SK-N-MC (cell line): Measurements from ENCODE around the gene SLC39A7.

Source experiments
- EZH2 ChIP-seq: fragments of 200-600 bp; sonication (generic); IDR thresholded peaks from one replicate; pipeline ENCODE4 v1.6.1; 2017; ENCODE audit warnings: antibody characterized with exemption
- POLR2AphosphoS5 ChIP-seq: IDR thresholded peaks from 2 replicates; pipeline ENCODE4 v1.6.1; 2012; ENCODE audit warnings: mild to moderate bottlenecking, low read depth, low read length, borderline replicate concordance

DNA sequence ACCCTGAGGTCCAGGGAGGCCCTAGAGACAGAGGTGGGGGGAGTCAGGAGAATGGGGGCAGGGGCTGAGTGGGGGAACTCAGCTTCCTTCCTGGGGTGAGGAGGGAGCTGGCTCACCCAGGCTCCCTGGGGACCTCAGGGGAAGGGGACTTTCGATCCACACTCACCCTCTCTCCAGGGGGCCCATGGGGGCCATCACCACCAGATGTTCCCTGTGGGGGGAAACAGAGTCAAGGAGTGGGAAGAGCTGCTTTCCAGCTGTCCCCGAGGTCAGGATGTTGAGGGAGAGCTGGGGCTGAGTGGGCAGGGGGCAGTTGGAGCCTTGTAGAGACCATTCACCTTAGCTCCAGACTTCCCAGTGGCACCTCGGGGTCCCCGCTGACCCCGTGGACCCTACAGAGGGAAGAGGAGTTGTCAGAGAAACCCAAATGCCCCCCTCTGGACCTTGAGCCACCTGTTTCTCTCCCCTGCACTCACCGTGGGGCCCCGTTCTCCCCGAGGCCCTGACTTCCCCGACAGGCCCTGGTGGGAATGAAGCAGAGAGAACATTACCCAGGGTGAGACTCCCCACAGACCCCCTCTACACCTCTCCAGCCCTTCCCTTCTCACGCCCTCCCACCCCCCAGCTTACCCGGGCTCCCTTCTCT lies 27.0 kb upstream of the SLC39A7 start:
- TF ChIP-seq POLR2AphosphoS5 (no peak), EZH2 (no peak)
